HepG2 (cell line): Measurements from ENCODE around the gene KRT7. TPM values are rescaled to one million over a fixed set of nuclear protein-coding genes. Genes with fewer than 3 reads are reported as not detected.
A peak's percentile ranks its signal among the peaks of the same experiment; 100 is the strongest.

Experiments
- ATAC-seq: fragments of 200-7000 bp; cut with Tn5 transposase; 3 replicates; pipeline ENCODE4 v1.9.1; 2020; ENCODE audit warnings: mild to moderate bottlenecking, moderate library complexity
- BruUV-seq: library from RNA; stranded (reverse); fragments of 400-500 nt; replicated peaks from 2 replicates; lab custom pipeline; 2021; lab: Mats Ljungman, UMichigan
- CTCF ChIA-PET: fragments of 300-600 bp; formaldehyde crosslinking; extraction: SDS; loops from one replicate; lab custom pipeline; 2021; ENCODE audit warnings: low total read pairs, inconsistent platforms, low intra/inter-chr PET ratio; lab: Yijun Ruan, JAX
- POLR2A ChIA-PET: fragments of 350-600 bp; sonication (Branson Sonifier 250); formaldehyde crosslinking; loops from one replicate; lab custom pipeline; 2020; ENCODE audit warnings: antibody characterized with exemption, inconsistent platforms; lab: Yijun Ruan, JAX
- DNase-seq: peaks from one replicate; pipeline ENCODE4 v3.0.0-alpha.2; 2015; ENCODE audit warnings: low spot score
- FAIRE-seq: peaks from 3 replicates; lab custom pipeline; 2011; peaks lifted over from hg19 to GRCh38; lab: Jason Lieb, UNC
- H2AFZ ChIP-seq: one replicate; pipeline ENCODE4 v1.6.1; 2011; ENCODE audit warnings: low read length, inconsistent platforms
- H3K27ac ChIP-seq: fragments of 300-600 bp; 3 replicates; pipeline ENCODE4 v1.8.0; 2011; ENCODE audit warnings: mixed run types, mild to moderate bottlenecking, mixed read lengths, low read length, inconsistent platforms; ENCODE audit not compliant: insufficient read depth; ENCODE audit errors: extremely low read length
- H3K27me3 ChIP-seq, 2 experiments: fragments of 200-600 bp in 1 of 2; 2 replicates in 1 of 2; 3 replicates in 1 of 2; pipeline versions ENCODE4 v1.6.0 to v1.8.0; 2011; ENCODE audit warnings: low read length in 2 of 2, mild to moderate bottlenecking in 2 of 2, moderate library complexity in 2 of 2, inconsistent platforms in 1 of 2; ENCODE audit not compliant: insufficient read depth in 2 of 2, control insufficient read depth in 1 of 2
- H3K36me3 ChIP-seq, 2 experiments: fragments of 200-600 bp in 1 of 2; replicated peaks in 1 of 2; 2 replicates in 1 of 2; 3 replicates in 1 of 2; pipeline versions ENCODE4 v1.5.1 to v1.8.0; 2011; ENCODE audit warnings: low read length in 2 of 2, inconsistent platforms in 1 of 2; ENCODE audit not compliant: insufficient read depth in 2 of 2, control insufficient read depth in 1 of 2
- H3K4me1 ChIP-seq: 2 replicates; pipeline ENCODE4 v1.5.1; 2012; ENCODE audit warnings: low read length, inconsistent platforms; ENCODE audit not compliant: insufficient read depth
- H3K4me2 ChIP-seq: 2 replicates; pipeline ENCODE4 v1.6.0; 2011; ENCODE audit warnings: low read depth, low read length, inconsistent platforms
- H3K4me3 ChIP-seq, 3 experiments: fragments of 200-600 bp in 1 of 3; sonication (generic), shearing (Covaris generic) in 1 of 3; replicated peaks in 1 of 3; 2 replicates each; pipeline ENCODE4 v1.5.1; 2011 to 2016; ENCODE audit warnings: low read length in 3 of 3, inconsistent platforms in 2 of 3, low read depth in 2 of 3, mild to moderate bottlenecking in 2 of 3, control low read depth in 1 of 3, mixed read lengths in 1 of 3; ENCODE audit not compliant: insufficient read depth in 1 of 3
- H3K79me2 ChIP-seq: one replicate; pipeline ENCODE4 v1.6.1; 2011; ENCODE audit warnings: low read length, inconsistent platforms; ENCODE audit not compliant: insufficient read depth
- H3K9ac ChIP-seq: 2 replicates; pipeline ENCODE4 v1.6.0; 2011; ENCODE audit warnings: mild to moderate bottlenecking, low read depth, low read length, inconsistent platforms; ENCODE audit not compliant: insufficient read depth
- H3K9me3 ChIP-seq: 2 replicates; pipeline ENCODE4 v1.5.1; 2012; ENCODE audit warnings: mild to moderate bottlenecking, low read length
- H4K20me1 ChIP-seq: 2 replicates; pipeline ENCODE4 v1.6.0; 2011; ENCODE audit warnings: inconsistent platforms, mild to moderate bottlenecking, low read length, moderate library complexity; ENCODE audit not compliant: insufficient read depth
- ARID5B ChIP-seq: IDR thresholded peaks from 2 replicates; pipeline ENCODE4 v1.4.0; 2020; ENCODE audit warnings: mild to moderate bottlenecking, missing genetic modification reagents
- CBFB ChIP-seq: sonication (generic); formaldehyde crosslinking; IDR thresholded peaks from 2 replicates; pipeline ENCODE4 v1.4.0; 2020; ENCODE audit warnings: missing genetic modification reagents
- CC2D1A ChIP-seq: sonication (generic); formaldehyde crosslinking; IDR thresholded peaks from 2 replicates; pipeline ENCODE4 v1.8.1; 2023; ENCODE audit warnings: mild to moderate bottlenecking, missing genetic modification reagents
- CEBPG ChIP-seq: IDR thresholded peaks from 2 replicates; pipeline ENCODE4 v1.6.1; 2016
- ERF ChIP-seq: IDR thresholded peaks from 2 replicates; pipeline ENCODE4 v1.6.1; 2018; ENCODE audit warnings: missing biosample characterization, missing genetic modification reagents
- GABPB1 ChIP-seq: IDR thresholded peaks from 2 replicates; pipeline ENCODE4 v1.6.1; 2016; ENCODE audit warnings: mild to moderate bottlenecking, missing genetic modification reagents, moderate library complexity, missing compliant biosample characterization
- KDM1A ChIP-seq: IDR thresholded peaks from 2 replicates; pipeline ENCODE4 v1.6.1; 2016; ENCODE audit warnings: missing compliant biosample characterization
- MLXIP ChIP-seq: sonication (generic); formaldehyde crosslinking; IDR thresholded peaks from 2 replicates; pipeline ENCODE4 v1.9.0; 2021; ENCODE audit warnings: missing genetic modification reagents, borderline replicate concordance
- SMC3 ChIP-seq: IDR thresholded peaks from 2 replicates; pipeline ENCODE4 v1.6.1; 2011; ENCODE audit warnings: low read length, improper control_type of control experiment
- SRF ChIP-seq: IDR thresholded peaks from 2 replicates; pipeline ENCODE4 v1.6.1; 2011; ENCODE audit warnings: mild to moderate bottlenecking, low read depth, low read length, moderate library complexity
- ZNF781 ChIP-seq: sonication (generic); formaldehyde crosslinking; IDR thresholded peaks from 2 replicates; pipeline ENCODE4 v1.5.1; 2020; ENCODE audit warnings: borderline replicate concordance, mild to moderate bottlenecking, missing genetic modification reagents; ENCODE audit errors: not compliant biosample characterization
- WGBS: methylation state at CpG from one replicate; pipeline ENCODE4 v1.1.6; 2017; ENCODE audit warnings: low lambda C conversion rate; 5-methylcytosine and 5-hydroxymethylcytosine counted together
- in situ Hi-C: cut with HindIII; loops from 2 replicates; pipeline ENCODE4 v1.10.0; 2017; ENCODE audit warnings: low pct_unique_long_range_greater_than_20kb; ENCODE audit not compliant: extremely low pct_ligation_motif_present
- intact Hi-C: fragments of 100-400 bp; cut with micrococcal nuclease; formaldehyde crosslinking; loops from one replicate; pipeline ENCODE4 v1.10.0; 2022; ENCODE audit not compliant: unreplicated experiment
- polyA plus RNA-seq, 8 experiments: library from polyadenylated mRNA; depleted of rRNA in 3 of 8; stranded (reverse) in 7 of 8; unstranded in 1 of 8; fragments of >200 nt; fragmentation: Illumina TruSeq in 4 of 8; extraction: Trizol in 4 of 8; gene quantifications; 2 replicates each; pipeline versions ENCODE4 v1.2.1 to v1.2.3, GENCODE V29; 2011 to 2016; ENCODE audit warnings: low read depth in 4 of 8, missing spikeins in 1 of 8, mixed read lengths in 1 of 8; ENCODE audit not compliant: insufficient read depth in 1 of 8
- total RNA-seq, 5 experiments: library from RNA; depleted of rRNA; stranded (reverse); fragments of >200 nt; fragmentation: Illumina TruSeq; extraction: Trizol; gene quantifications; 2 replicates each; pipeline ENCODE4 v1.2.3, GENCODE V29; 2016; ENCODE audit warnings: low read depth in 1 of 5
- TF ChIP-seq, protein P1 (sequence below): sonication (generic); formaldehyde crosslinking; IDR thresholded peaks from 2 replicates; pipeline ENCODE4 v1.5.1; 2020; ENCODE audit warnings: mild to moderate bottlenecking, moderate library complexity, missing genetic modification reagents

KRT7 gene
- total and polyA plus RNA-seq, 2 of the 13 experiments (the other 11 are each of a cell fraction or from before 2014, with no cell fraction given) = 0.83 TPM; not detected in 1

GRCh38 chr12:52213564-52214420 is 19.3 kb upstream of the KRT7 start:
- peak; percentile 57 for DNase-seq
- H3K27ac ChIP-seq = no peak overlapping the region
- intact Hi-C loops = no loop called here
- no peak overlapping the region for H2AFZ ChIP-seq
- ChIA-PET POLR2A (no interaction called here), CTCF (interaction anchor here (1.2 to 1.6 kb wide), 5 partner anchors 34 to 74 kb away, joined by 3 to 21 read pairs (median 5); no protein-coding TSS in a partner anchor)
- H3K79me2 ChIP-seq = no peaks in the 10 kb centered on the region
- FAIRE-seq = peak; percentile 73
- in situ Hi-C loops = no loop called here
- peak; percentile 95 for ATAC-seq
- peaks cover 10 to 22% of the 10 kb centered on the region in 2 experiments; a peak in 3 of 5 replicates for H3K27me3 ChIP-seq
- no peak overlapping the region for H3K4me3 ChIP-seq
- H3K4me1 ChIP-seq = no peaks in the 10 kb centered on the region
- no peaks in the 10 kb centered on the region for H3K9me3 ChIP-seq
- no TSS peak for BruUV-seq
- H3K36me3 ChIP-seq = no peaks in the 10 kb centered on the region
- no peak overlapping the region for H3K9ac ChIP-seq
- H4K20me1 ChIP-seq = no peaks in the 10 kb centered on the region
- H3K4me2 ChIP-seq = no peak overlapping the region
- 17% methylated on average over 4 of the region's 13 CpGs for WGBS
- TF ChIP-seq CEBPG (CRISPR knock-in tag) (0 out of 2 replicates have a peak, but pooled peaks have one; percentile 49), SRF (no peak), ZNF781 (CRISPR knock-in tag) (no peak), ARID5B (CRISPR knock-in tag) (no peak), ERF (CRISPR knock-in tag) (peak; percentile 50; the same call in 1 of the 2 replicates), CBFB (0 out of 2 replicates have a peak, but pooled peaks have one; percentile 25), KDM1A (CRISPR knock-in tag) (no peak), CC2D1A (no peak), SMC3 (peak; percentile 69), GABPB1 (peak; percentile 23; the same call in 1 of the 2 replicates), MLXIP (CRISPR knock-in tag) (no peak)
- TF ChIP-seq, protein P1, sequence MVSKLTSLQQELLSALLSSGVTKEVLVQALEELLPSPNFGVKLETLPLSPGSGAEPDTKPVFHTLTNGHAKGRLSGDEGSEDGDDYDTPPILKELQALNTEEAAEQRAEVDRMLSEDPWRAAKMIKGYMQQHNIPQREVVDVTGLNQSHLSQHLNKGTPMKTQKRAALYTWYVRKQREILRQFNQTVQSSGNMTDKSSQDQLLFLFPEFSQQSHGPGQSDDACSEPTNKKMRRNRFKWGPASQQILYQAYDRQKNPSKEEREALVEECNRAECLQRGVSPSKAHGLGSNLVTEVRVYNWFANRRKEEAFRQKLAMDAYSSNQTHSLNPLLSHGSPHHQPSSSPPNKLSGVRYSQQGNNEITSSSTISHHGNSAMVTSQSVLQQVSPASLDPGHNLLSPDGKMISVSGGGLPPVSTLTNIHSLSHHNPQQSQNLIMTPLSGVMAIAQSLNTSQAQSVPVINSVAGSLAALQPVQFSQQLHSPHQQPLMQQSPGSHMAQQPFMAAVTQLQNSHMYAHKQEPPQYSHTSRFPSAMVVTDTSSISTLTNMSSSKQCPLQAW (CRISPR knock-in tag) = 0 out of 2 replicates have a peak, but pooled peaks have one; percentile 50
